Panc1 (cell line): ENCODE measurements around the gene MFGE8.

ENCODE experiments used
- POLR2AphosphoS5 ChIP-seq: IDR thresholded peaks from 2 replicates; pipeline ENCODE4 v1.6.1; 2012; ENCODE audit warnings: mild to moderate bottlenecking, low read depth, low read length, moderate library complexity
- REST ChIP-seq, 2 experiments: IDR thresholded peaks; 2 replicates each; pipeline ENCODE4 v1.6.1; 2011 to 2012; ENCODE audit warnings: low read depth in 2 of 2, control low read depth in 1 of 2, low read length in 1 of 2, mild to moderate bottlenecking in 1 of 2, moderate library complexity in 1 of 2; ENCODE audit not compliant: insufficient read depth in 1 of 2
- SIN3A ChIP-seq: IDR thresholded peaks from 2 replicates; pipeline ENCODE4 v1.6.1; 2012; ENCODE audit warnings: low read depth, mild to moderate bottlenecking, low read length, moderate library complexity, borderline replicate concordance; ENCODE audit not compliant: insufficient read depth
- TF ChIP-seq, protein P1 (sequence below): fragments of 450-650 bp; IDR thresholded peaks from 2 replicates; pipeline ENCODE4 v1.5.1; 2017; ENCODE audit warnings: mild to moderate bottlenecking

DNA sequence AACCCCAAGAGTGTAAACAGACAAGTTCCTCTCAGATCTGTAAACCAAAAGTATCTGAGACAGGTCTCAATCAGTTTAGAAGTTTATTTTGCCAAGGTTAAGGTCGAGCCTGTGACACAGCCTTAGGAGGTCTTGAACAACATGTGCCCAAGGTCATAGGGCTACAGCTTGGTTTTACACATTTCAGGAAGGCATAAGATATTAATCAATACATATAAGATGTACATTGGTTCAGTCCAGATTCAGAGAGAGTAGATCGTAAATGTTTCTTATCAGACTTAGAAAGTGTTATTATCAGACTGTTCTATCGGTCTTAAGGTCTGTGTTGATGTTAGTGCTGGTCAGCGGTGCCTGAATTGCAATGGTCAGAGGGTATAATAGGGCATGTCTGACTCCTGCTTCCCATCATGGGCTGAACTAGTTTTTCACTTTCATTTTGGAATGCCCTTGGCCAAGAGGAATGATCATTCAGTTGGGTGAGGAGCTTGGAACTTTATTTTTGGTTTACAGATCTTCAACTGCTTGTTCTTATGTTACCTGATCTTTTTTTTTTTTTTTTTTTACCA lies 27.0 kb upstream of the MFGE8 start:
- TF ChIP-seq, protein P1, sequence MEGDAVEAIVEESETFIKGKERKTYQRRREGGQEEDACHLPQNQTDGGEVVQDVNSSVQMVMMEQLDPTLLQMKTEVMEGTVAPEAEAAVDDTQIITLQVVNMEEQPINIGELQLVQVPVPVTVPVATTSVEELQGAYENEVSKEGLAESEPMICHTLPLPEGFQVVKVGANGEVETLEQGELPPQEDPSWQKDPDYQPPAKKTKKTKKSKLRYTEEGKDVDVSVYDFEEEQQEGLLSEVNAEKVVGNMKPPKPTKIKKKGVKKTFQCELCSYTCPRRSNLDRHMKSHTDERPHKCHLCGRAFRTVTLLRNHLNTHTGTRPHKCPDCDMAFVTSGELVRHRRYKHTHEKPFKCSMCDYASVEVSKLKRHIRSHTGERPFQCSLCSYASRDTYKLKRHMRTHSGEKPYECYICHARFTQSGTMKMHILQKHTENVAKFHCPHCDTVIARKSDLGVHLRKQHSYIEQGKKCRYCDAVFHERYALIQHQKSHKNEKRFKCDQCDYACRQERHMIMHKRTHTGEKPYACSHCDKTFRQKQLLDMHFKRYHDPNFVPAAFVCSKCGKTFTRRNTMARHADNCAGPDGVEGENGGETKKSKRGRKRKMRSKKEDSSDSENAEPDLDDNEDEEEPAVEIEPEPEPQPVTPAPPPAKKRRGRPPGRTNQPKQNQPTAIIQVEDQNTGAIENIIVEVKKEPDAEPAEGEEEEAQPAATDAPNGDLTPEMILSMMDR: no peak
- TF ChIP-seq SIN3A (no peak), POLR2AphosphoS5 (no peak), REST (IDR thresholded peaks at IDR 0.05; ENCODE audit: insufficient read depth in 1 of 2, low read depth in 2 of 2, low read length in 1 of 2) (no peak)
